ENCODE results near the gene LCE1D.

The LCE1D gene

DNA sequence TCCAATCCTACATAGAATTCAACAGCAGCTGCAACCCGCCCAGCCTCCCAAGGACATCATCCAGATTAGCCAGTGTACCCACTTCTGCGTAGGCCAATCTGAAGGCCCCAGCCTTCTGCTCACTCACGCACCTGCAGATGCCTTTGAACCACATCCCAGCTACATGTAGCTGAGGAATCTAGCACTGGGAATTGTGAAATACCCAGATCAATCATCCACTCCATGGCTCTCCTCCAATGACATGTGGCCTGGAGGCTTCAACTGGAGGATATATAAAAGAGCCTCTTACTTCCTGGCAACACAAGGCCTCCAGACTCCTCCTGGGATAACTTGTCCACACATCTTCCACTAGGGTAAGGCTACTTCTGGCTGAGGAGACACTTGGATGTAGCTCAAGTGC is 46.0 kb downstream of the LCE1D start, which contains the start of gene LCE6A:
Gene LCE6A, plus strand, starts transcription at position 301 of the 400 bp plus-strand sequence. CDS start 665 bp downstream, outside the sequence.
- H3K4me2 ChIP-seq (ENCODE audit: low read length), result no peak within 1 kb of the TSS
- H4K20me1 ChIP-seq (ENCODE audit: control insufficient read depth, insufficient read depth, low read depth, low read length), result no peaks in the 10 kb centered on the region
- no peaks in the 10 kb centered on the region for H3K9me2 ChIP-seq (replicated peaks; ENCODE audit: control insufficient read depth, low read length)
- H3F3A ChIP-seq (ENCODE audit: control insufficient read depth, insufficient read depth), result no peaks in the 10 kb centered on the region
- no peaks in the 10 kb centered on the region for H3K36me3 ChIP-seq (ENCODE audit: control insufficient read depth, low read length)
- no peak for TF ChIP-seq EZH2phosphoT487 (IDR thresholded peaks at IDR 0.05; ENCODE audit: borderline replicate concordance, low read length)
- TF ChIP-seq, protein P1, sequence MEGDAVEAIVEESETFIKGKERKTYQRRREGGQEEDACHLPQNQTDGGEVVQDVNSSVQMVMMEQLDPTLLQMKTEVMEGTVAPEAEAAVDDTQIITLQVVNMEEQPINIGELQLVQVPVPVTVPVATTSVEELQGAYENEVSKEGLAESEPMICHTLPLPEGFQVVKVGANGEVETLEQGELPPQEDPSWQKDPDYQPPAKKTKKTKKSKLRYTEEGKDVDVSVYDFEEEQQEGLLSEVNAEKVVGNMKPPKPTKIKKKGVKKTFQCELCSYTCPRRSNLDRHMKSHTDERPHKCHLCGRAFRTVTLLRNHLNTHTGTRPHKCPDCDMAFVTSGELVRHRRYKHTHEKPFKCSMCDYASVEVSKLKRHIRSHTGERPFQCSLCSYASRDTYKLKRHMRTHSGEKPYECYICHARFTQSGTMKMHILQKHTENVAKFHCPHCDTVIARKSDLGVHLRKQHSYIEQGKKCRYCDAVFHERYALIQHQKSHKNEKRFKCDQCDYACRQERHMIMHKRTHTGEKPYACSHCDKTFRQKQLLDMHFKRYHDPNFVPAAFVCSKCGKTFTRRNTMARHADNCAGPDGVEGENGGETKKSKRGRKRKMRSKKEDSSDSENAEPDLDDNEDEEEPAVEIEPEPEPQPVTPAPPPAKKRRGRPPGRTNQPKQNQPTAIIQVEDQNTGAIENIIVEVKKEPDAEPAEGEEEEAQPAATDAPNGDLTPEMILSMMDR (IDR thresholded peaks at IDR 0.05; ENCODE audit: low read depth, low read length, poor library complexity, severe bottlenecking), result no peak
- no peaks in the 10 kb centered on the region for H3K4me1 ChIP-seq (ENCODE audit: control insufficient read depth, low read length)
- no peak within 1 kb of the TSS for H3K27ac ChIP-seq (ENCODE audit: low read depth, low read length)
- no peaks in the 10 kb centered on the region for H3K79me2 ChIP-seq (ENCODE audit: control insufficient read depth, low read length)
- H3K27me3 ChIP-seq (ENCODE audit: control insufficient read depth, low read length), result peaks cover 4% of the 10 kb centered on the region; the same call in 1 of the 2 replicates
- H3K4me3 ChIP-seq (ENCODE audit: low read length), result no peak within 1 kb of the TSS
- H3K9me3 ChIP-seq (ENCODE audit: control insufficient read depth, insufficient read depth, low read length), result no peaks in the 10 kb centered on the region

Measured in DOHH2 (cell line).